Duodenal mucosa (tissue), 2 donors: Measurements from ENCODE around the gene CCT7.

ENCODE experiments used
- H3K27ac ChIP-seq: one replicate; pipeline ENCODE4 v1.7.0; 2013; ENCODE audit warnings: low read depth, low read length
- H3K27me3 ChIP-seq, 2 donors: one replicate each; pipeline ENCODE4 v1.7.0; 2013; ENCODE audit warnings: low read length in 2 of 2, control low read depth in 1 of 2; ENCODE audit not compliant: insufficient read depth in 2 of 2, control insufficient read depth in 1 of 2
- H3K36me3 ChIP-seq, 2 donors: one replicate each; pipeline ENCODE4 v1.7.0; 2013; ENCODE audit warnings: low read length in 2 of 2, control low read depth in 1 of 2; ENCODE audit not compliant: insufficient read depth in 2 of 2, control insufficient read depth in 1 of 2
- H3K4me1 ChIP-seq, 2 donors: one replicate each; pipeline ENCODE4 v1.7.0; 2013; ENCODE audit warnings: low read length in 2 of 2, control low read depth in 1 of 2; ENCODE audit not compliant: insufficient read depth in 2 of 2, control insufficient read depth in 1 of 2
- H3K4me3 ChIP-seq, 2 donors: one replicate each; pipeline ENCODE4 v1.7.0; 2013; ENCODE audit warnings: low read length in 2 of 2, low read depth in 1 of 2
- H3K9ac ChIP-seq, 2 donors: one replicate each; pipeline ENCODE4 v1.7.0; 2013; ENCODE audit warnings: low read length in 2 of 2, low read depth in 1 of 2
- H3K9me3 ChIP-seq, 2 donors: one replicate each; pipeline ENCODE4 v1.7.0; 2013; ENCODE audit warnings: low read length in 2 of 2, control low read depth in 1 of 2; ENCODE audit not compliant: control insufficient read depth in 1 of 2

The CCT7 gene

GRCh38 chr2:73210019-73210418 is 24.1 kb upstream of the CCT7 start:
- Histone ChIP-seq H3K27ac (no peak overlapping the region), H3K27me3 (peaks cover 0 to 5% of the 10 kb centered on the region in 2 donors), H3K4me1 (peaks cover 7 to 12% of the 10 kb centered on the region in 2 donors), H3K9ac (no peak overlapping the region), H3K4me3 (no peak overlapping the region), H3K9me3 (no peaks in the 10 kb centered on the region), H3K36me3 (no peaks in the 10 kb centered on the region)

GRCh38 chr2:73210696-73211095 is 23.4 kb upstream of the CCT7 start:
- Histone ChIP-seq H3K27me3 (peaks cover 0 to 5% of the 10 kb centered on the region in 2 donors), H3K27ac (no peak overlapping the region), H3K4me3 (no peak overlapping the region), H3K9me3 (no peaks in the 10 kb centered on the region), H3K9ac (no peak overlapping the region), H3K36me3 (no peaks in the 10 kb centered on the region), H3K4me1 (peaks cover 12 to 16% of the 10 kb centered on the region in 2 donors)

DNA sequence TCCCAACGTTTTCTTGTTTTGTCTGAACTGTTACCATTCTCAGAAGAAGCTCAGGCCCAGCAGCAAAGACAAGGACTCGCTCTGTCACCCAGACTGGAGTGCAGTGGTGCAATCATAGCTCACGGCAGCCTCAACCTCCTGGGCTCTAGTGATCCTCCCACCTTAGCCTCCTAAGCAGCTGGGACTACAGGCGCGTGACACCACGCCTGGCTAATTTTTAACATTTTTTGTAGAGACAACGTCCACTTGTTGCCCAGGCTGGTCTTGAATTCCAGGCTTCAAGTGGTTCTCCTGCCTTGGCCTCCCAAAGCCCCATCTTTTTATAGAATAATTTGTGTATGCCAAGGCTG is 22.0 kb upstream of the CCT7 start:
- H3K36me3 ChIP-seq = no peaks in the 10 kb centered on the region
- peaks cover 0 to 5% of the 10 kb centered on the region in 2 donors for H3K27me3 ChIP-seq
- no peak overlapping the region for H3K27ac ChIP-seq
- H3K4me3 ChIP-seq = no peak overlapping the region
- H3K9ac ChIP-seq = no peak overlapping the region
- peaks cover 13 to 16% of the 10 kb centered on the region in 2 donors for H3K4me1 ChIP-seq
- no peaks in the 10 kb centered on the region for H3K9me3 ChIP-seq

DNA sequence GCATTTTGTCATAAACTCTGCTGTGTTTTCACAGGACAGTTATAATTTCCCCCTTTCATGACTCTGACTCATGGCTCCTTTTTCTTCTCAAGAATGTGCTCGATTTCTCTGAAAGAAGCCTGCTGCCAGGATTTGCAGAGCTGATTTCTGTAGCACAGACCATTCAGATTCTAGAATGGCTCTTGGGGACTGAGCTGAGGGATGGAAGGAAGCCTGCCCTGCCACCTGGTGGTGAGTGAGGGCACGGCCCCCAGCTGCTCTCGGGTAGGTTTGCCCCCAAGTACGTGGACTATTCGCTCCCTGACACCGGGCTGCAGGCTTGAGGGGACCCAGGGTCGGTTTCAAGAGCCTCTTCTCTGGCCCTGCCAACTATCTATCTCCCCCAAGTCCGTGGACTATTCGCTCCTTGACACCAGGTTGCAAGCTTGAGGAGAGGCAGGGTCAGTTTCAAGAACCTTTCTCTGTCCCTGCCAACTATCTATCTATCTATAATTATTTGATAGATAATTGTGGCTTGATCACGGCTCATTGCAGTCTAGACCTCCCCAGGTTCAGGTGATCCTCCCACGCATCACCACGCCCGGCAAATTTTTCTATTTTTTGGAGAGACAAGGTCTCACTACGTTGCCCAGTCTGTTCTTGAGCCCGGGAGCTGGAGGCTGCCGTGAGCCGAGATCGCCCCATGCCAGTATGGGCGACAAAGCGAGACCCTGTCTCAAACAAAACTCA is 21.5 kb upstream of the CCT7 start:
- H3K4me1 ChIP-seq = peaks cover 13 to 16% of the 10 kb centered on the region in 2 donors
- no peaks in the 10 kb centered on the region for H3K9me3 ChIP-seq
- H3K27ac ChIP-seq = no peak overlapping the region
- H3K36me3 ChIP-seq = no peaks in the 10 kb centered on the region
- H3K9ac ChIP-seq = no peak overlapping the region
- H3K27me3 ChIP-seq = peaks cover 0 to 5% of the 10 kb centered on the region in 2 donors
- no peak overlapping the region for H3K4me3 ChIP-seq

GRCh38 chr2:73214120-73215035 is 19.7 kb upstream of the CCT7 start, which contains the start of gene SMYD5:
TSS of gene SMYD5 (plus strand) at chr2:73214245. CDS start at chr2:73214267, 22 bp downstream.
- H3K4me3 ChIP-seq = peak within 1 kb of the TSS; percentile 80 to 85
- peak within 1 kb of the TSS; percentile 55 to 61 for H3K9ac ChIP-seq
- no peaks in the 10 kb centered on the region for H3K9me3 ChIP-seq
- peaks cover 0 to 5% of the 10 kb centered on the region in 2 donors for H3K27me3 ChIP-seq
- H3K4me1 ChIP-seq = peaks cover 13 to 16% of the 10 kb centered on the region in 2 donors
- no peak within 1 kb of the TSS for H3K27ac ChIP-seq
- peaks cover 0 to 6% of the 10 kb centered on the region in 2 donors for H3K36me3 ChIP-seq

GRCh38 chr2:73215254-73215653 is 18.9 kb upstream of the CCT7 start:
- no peak overlapping the region for H3K27ac ChIP-seq
- peak overlapping the region in 1 of 2 donors; percentile 55 for H3K9ac ChIP-seq
- H3K4me3 ChIP-seq = peak overlapping the region in 1 of 2 donors; percentile 85

GRCh38 chr2:73217160-73217559 is 16.9 kb upstream of the CCT7 start:
- Histone ChIP-seq H3K9ac (no peak overlapping the region), H3K27ac (no peak overlapping the region), H3K36me3 (peaks cover 0 to 32% of the 10 kb centered on the region in 2 donors), H3K4me1 (peaks cover 13 to 16% of the 10 kb centered on the region in 2 donors), H3K9me3 (no peaks in the 10 kb centered on the region), H3K27me3 (no peaks in the 10 kb centered on the region), H3K4me3 (no peak overlapping the region)

More at GRCh38 chr2:73215254-73215653, 18.9 kb upstream of the CCT7 start:
- no peaks in the 10 kb centered on the region for H3K9me3 ChIP-seq
- H3K27me3 ChIP-seq = no peaks in the 10 kb centered on the region
- H3K4me1 ChIP-seq = peaks cover 13 to 16% of the 10 kb centered on the region in 2 donors
- H3K36me3 ChIP-seq = peaks cover 0 to 14% of the 10 kb centered on the region in 2 donors

- Histone ChIP-seq H3K4me1 (peaks cover 9 to 16% of the 10 kb centered on the region in 2 donors), H3K27ac (no peak overlapping the region), H3K9me3 (no peaks in the 10 kb centered on the region), H3K36me3 (peaks cover 0 to 39% of the 10 kb centered on the region in 2 donors), H3K9ac (no peak overlapping the region), H3K4me3 (no peak overlapping the region), H3K27me3 (no peaks in the 10 kb centered on the region)
Measured at GRCh38 chr2:73217826-73218225, 16.3 kb upstream of the CCT7 start.

GRCh38 chr2:73218298-73218697 is 15.8 kb upstream of the CCT7 start:
- Histone ChIP-seq H3K4me1 (peaks cover 6 to 14% of the 10 kb centered on the region in 2 donors), H3K4me3 (no peak overlapping the region), H3K9ac (no peak overlapping the region), H3K27ac (no peak overlapping the region), H3K9me3 (no peaks in the 10 kb centered on the region), H3K27me3 (no peaks in the 10 kb centered on the region), H3K36me3 (peaks cover 0 to 43% of the 10 kb centered on the region in 2 donors)

DNA sequence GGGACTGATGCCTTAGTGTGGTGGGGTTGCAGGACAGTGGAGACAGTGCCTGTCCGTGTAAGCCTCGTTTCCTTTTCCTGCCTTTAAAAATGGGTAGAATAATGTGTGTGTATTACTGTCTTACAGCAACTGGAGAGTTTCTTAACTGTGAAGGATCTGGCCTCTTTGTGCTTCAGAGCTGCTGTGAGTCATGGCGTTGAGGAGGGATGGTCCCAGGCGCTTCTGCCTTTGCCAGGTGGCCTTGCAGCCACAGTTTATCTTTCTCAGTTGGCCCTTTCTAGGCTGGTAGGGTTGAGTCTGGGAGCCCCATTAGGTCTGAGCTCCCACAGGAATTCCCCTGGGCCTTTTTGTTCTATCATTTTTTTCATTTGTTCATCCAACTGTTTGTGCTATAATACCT is 10.3 kb upstream of the CCT7 start:
- no peaks in the 10 kb centered on the region for H3K27me3 ChIP-seq
- H3K36me3 ChIP-seq = peaks cover 12 to 90% of the 10 kb centered on the region in 2 donors
- H3K4me1 ChIP-seq = no peaks in the 10 kb centered on the region
- H3K27ac ChIP-seq = no peak overlapping the region
- no peak overlapping the region for H3K4me3 ChIP-seq
- H3K9ac ChIP-seq = no peak overlapping the region
- no peaks in the 10 kb centered on the region for H3K9me3 ChIP-seq
